CD4-positive, alpha-beta T cell treated with Interleukin-21 for 1 hour (primary cell): ENCODE data around the gene FBXO9.
"Not testable (repeated sequence)": the region's sequence is repeated elsewhere in the genome, so short reads cannot be mapped to it uniquely, and the experiment has no call there.

Experiments
- DNase-seq: peaks from one replicate; pipeline ENCODE4 v3.0.0-alpha.2; 2020

The FBXO9 gene

GRCh38 chr6:53048431-53049195, 16.6 kb upstream of the FBXO9 start:
- peak; percentile 49 for DNase-seq

- DNase-seq: no peak
Measured at GRCh38 chr6:53049415-53049814, 15.8 kb upstream of the FBXO9 start.

- DNase-seq: not testable (repeated sequence)
Measured at GRCh38 chr6:53052152-53052551, 13.1 kb upstream of the FBXO9 start.

- DNase-seq: no peak
Measured at GRCh38 chr6:53054532-53054931, 10.7 kb upstream of the FBXO9 start.

GRCh38 chr6:53055873-53056272, 9.3 kb upstream of the FBXO9 start:
- no peak for DNase-seq

- no peak for DNase-seq
Measured at GRCh38 chr6:53056273-53056672, 8.9 kb upstream of the FBXO9 start.

GRCh38 chr6:53058388-53059195, 6.6 kb upstream of the FBXO9 start:
- DNase-seq: peak; percentile 14

- no peak for DNase-seq
Measured at GRCh38 chr6:53059648-53060589, 5.3 kb upstream of the FBXO9 start.

- no peak for DNase-seq
Measured at GRCh38 chr6:53062169-53062539, 3.0 kb upstream of the FBXO9 start.

- not testable (repeated sequence) for DNase-seq
Measured at GRCh38 chr6:53064255-53064654, 949 bp upstream of the FBXO9 start.

GRCh38 chr6:53064726-53065265, 408 bp upstream of the FBXO9 start:
- DNase-seq: peak; percentile 97

GRCh38 chr6:53066077-53066417, 843 bp downstream of the FBXO9 start:
- peak; percentile 21 for DNase-seq

GRCh38 chr6:53066874-53067706, 1.9 kb downstream of the FBXO9 start:
- no peak for DNase-seq

GRCh38 chr6:53067849-53068361, 2.7 kb downstream of the FBXO9 start:
- no peak for DNase-seq

- DNase-seq: no peak
Measured at GRCh38 chr6:53069427-53069826, 4.2 kb downstream of the FBXO9 start.

GRCh38 chr6:53070806-53071205, 5.6 kb downstream of the FBXO9 start:
- DNase-seq: peak; percentile 31

- DNase-seq: no peak
Measured at GRCh38 chr6:53074347-53074746, 9.1 kb downstream of the FBXO9 start.

- no peak for DNase-seq
Measured at GRCh38 chr6:53080813-53081212, 15.6 kb downstream of the FBXO9 start.

- DNase-seq: no peak
Measured at GRCh38 chr6:53086302-53086701, 21.1 kb downstream of the FBXO9 start.

- no peak for DNase-seq
Measured at GRCh38 chr6:53089948-53090347, 24.7 kb downstream of the FBXO9 start.

- DNase-seq: no peak
Measured at GRCh38 chr6:53090576-53090975, 25.4 kb downstream of the FBXO9 start.

- DNase-seq: no peak
Measured at GRCh38 chr6:53095270-53095669, 30.1 kb downstream of the FBXO9 start.
